Naive thymus-derived CD8-positive, alpha-beta T cell (primary cell): ENCODE data around the gene ARL14EPL. TPM values are rescaled to one million over a fixed set of nuclear protein-coding genes. Genes with fewer than 3 reads are reported as not detected.
"Not testable (repeated sequence)": the region's sequence is repeated elsewhere in the genome, so short reads cannot be mapped to it uniquely, and the experiment has no call there.

ENCODE experiments used
- ATAC-seq, 2 donors: fragments of 150-1000 bp; cut with Tn5 transposase in 1 of 2; sonication (Bioruptor Pico), chemical (Tn5 transposase) in 1 of 2; 1 replicate in 1 of 2; 2 replicates in 1 of 2; pipeline ENCODE4 v1.10.0; 2021; ENCODE audit warnings: mild to moderate bottlenecking in 2 of 2, moderate library complexity in 2 of 2
- POLR2A ChIA-PET: fragments of 350-600 bp; sonication (Branson Sonifier 250); formaldehyde crosslinking; loops from one replicate; lab custom pipeline; 2021; ENCODE audit warnings: antibody characterized with exemption; lab: Charles Lee
- DNase-seq, 10 donors: peaks; one replicate each; pipeline versions ENCODE4 v3.0.0 to v3.0.0-alpha.2; 2020 to 2022
- H3K27ac Mint-ChIP-seq, 10 donors: one replicate each; pipeline ENCODE4 v1.8.0; 2020 to 2022; ENCODE audit warnings: mild to moderate bottlenecking in 10 of 10, mixed read lengths in 10 of 10, moderate library complexity in 4 of 10, inconsistent platforms in 1 of 10
- H3K27me3 Mint-ChIP-seq, 5 donors: one replicate each; pipeline ENCODE4 v1.8.0; 2021 to 2022; ENCODE audit warnings: mixed read lengths in 5 of 5
- H3K36me3 Mint-ChIP-seq, 3 donors: one replicate each; pipeline ENCODE4 v1.8.0; 2020 to 2022; ENCODE audit warnings: mixed read lengths in 3 of 3, mild to moderate bottlenecking in 2 of 3, inconsistent platforms in 1 of 3
- H3K4me1 Mint-ChIP-seq, 4 donors: one replicate each; pipeline ENCODE4 v1.8.0; 2021 to 2022; ENCODE audit warnings: mixed read lengths in 4 of 4
- H3K4me3 Mint-ChIP-seq, 10 donors: one replicate each; pipeline ENCODE4 v1.8.0; 2020 to 2022; ENCODE audit warnings: mild to moderate bottlenecking in 10 of 10, mixed read lengths in 10 of 10, moderate library complexity in 6 of 10, inconsistent platforms in 1 of 10
- H3K9me3 Mint-ChIP-seq, 9 donors: one replicate each; pipeline ENCODE4 v1.8.0; 2020 to 2022; ENCODE audit warnings: mixed read lengths in 9 of 9, mild to moderate bottlenecking in 3 of 9, inconsistent platforms in 1 of 9, moderate library complexity in 1 of 9
- polyA plus RNA-seq, 3 donors: library from polyadenylated mRNA; unstranded; fragments of 300-500 nt; fragmentation: Illumina TruSeq; gene quantifications; one replicate each; pipeline ENCODE4 v1.2.3, GENCODE V29; 2021
- total RNA-seq, 8 experiments: library from RNA in 2 of 8; stranded (reverse) in 2 of 8; gene quantifications; one replicate each; pipeline ENCODE4 v1.2.3 and lab custom pipeline; 2021 to 2026

ARL14EPL gene
- total and polyA plus RNA-seq, 5 experiments from 2014 or later = not detected

- ATAC-seq (no peak), DNase-seq (no peak)
- no peaks in the 10 kb centered on the region for H3K9me3 Mint-ChIP-seq
- no peak overlapping the region for H3K4me3 Mint-ChIP-seq
- POLR2A ChIA-PET = no interaction called here
- no peaks in the 10 kb centered on the region for H3K36me3 Mint-ChIP-seq
- H3K27me3 Mint-ChIP-seq = peaks cover 5 to 34% (median 21%) of the 10 kb centered on the region in 5 donors
- peaks cover 0 to 2% (median 0%) of the 10 kb centered on the region in 4 donors for H3K4me1 Mint-ChIP-seq
- no peak overlapping the region for H3K27ac Mint-ChIP-seq
These were observed 31.7 kb downstream of the ARL14EPL start for GRCh38 chr5:116063950-116064349.

- Mint-ChIP-seq H3K36me3 (no peaks in the 10 kb centered on the region), H3K27me3 (peaks cover 20 to 55% (median 25%) of the 10 kb centered on the region in 5 donors), H3K4me3 (no peak overlapping the region), H3K27ac (no peak overlapping the region), H3K4me1 (peaks cover 0 to 2% (median 0%) of the 10 kb centered on the region in 4 donors), H3K9me3 (no peaks in the 10 kb centered on the region)
- DNase-seq = peak in 6 of 10 donors; percentile 23 to 51 (median 48)
- POLR2A ChIA-PET = no interaction called here
- ATAC-seq = peak; percentile 53 to 62
These were observed 35.9 kb downstream of the ARL14EPL start for GRCh38 chr5:116068028-116068632.

GRCh38 chr5:116071211-116071610 lies 38.9 kb downstream of the ARL14EPL start:
- peaks cover 18 to 69% (median 27%) of the 10 kb centered on the region in 5 donors for H3K27me3 Mint-ChIP-seq
- H3K36me3 Mint-ChIP-seq = no peaks in the 10 kb centered on the region
- POLR2A ChIA-PET = no interaction called here
- H3K9me3 Mint-ChIP-seq = no peaks in the 10 kb centered on the region
- no peak for ATAC-seq
- H3K4me3 Mint-ChIP-seq = no peak overlapping the region
- H3K4me1 Mint-ChIP-seq = peaks cover 0 to 12% (median 2%) of the 10 kb centered on the region in 4 donors
- DNase-seq = no peak
- H3K27ac Mint-ChIP-seq = no peak overlapping the region

GRCh38 chr5:116075191-116075831 lies 43.0 kb downstream of the ARL14EPL start:
- peaks cover 0 to 1% (median 0%) of the 10 kb centered on the region in 3 donors for H3K36me3 Mint-ChIP-seq
- ATAC-seq = no peak
- no peak overlapping the region for H3K4me3 Mint-ChIP-seq
- peak overlapping the region in 1 of 10 donors; percentile 36 for H3K27ac Mint-ChIP-seq
- H3K9me3 Mint-ChIP-seq = peaks cover 0 to 2% (median 0%) of the 10 kb centered on the region in 9 donors
- POLR2A ChIA-PET = no interaction called here
- no peak for DNase-seq
- H3K4me1 Mint-ChIP-seq = peaks cover 0 to 24% (median 1%) of the 10 kb centered on the region in 4 donors
- H3K27me3 Mint-ChIP-seq = peaks cover 12 to 49% (median 13%) of the 10 kb centered on the region in 5 donors

- POLR2A ChIA-PET = interaction anchor here (1.0 kb wide), 1 partner anchor 8 kb away, joined by 3 read pairs; the partner anchor contains the start of gene COMMD10
- peak overlapping the region in 1 of 10 donors; percentile 31 for H3K4me3 Mint-ChIP-seq
- ATAC-seq = peak in 1 of 2 donors; percentile 58
- peaks cover 8 to 45% (median 12%) of the 10 kb centered on the region in 5 donors for H3K27me3 Mint-ChIP-seq
- peaks cover 0 to 2% (median 0%) of the 10 kb centered on the region in 9 donors for H3K9me3 Mint-ChIP-seq
- peaks cover 0 to 2% (median 1%) of the 10 kb centered on the region in 3 donors for H3K36me3 Mint-ChIP-seq
- peaks cover 2 to 25% (median 5%) of the 10 kb centered on the region in 4 donors for H3K4me1 Mint-ChIP-seq
- no peak for DNase-seq
- peak overlapping the region in 1 of 10 donors; percentile 28 for H3K27ac Mint-ChIP-seq
These were observed 44.2 kb downstream of the ARL14EPL start for GRCh38 chr5:116076496-116076895.

- POLR2A ChIA-PET = no interaction called here
- Mint-ChIP-seq H3K4me3 (no peak overlapping the region), H3K4me1 (peaks cover 8 to 42% (median 17%) of the 10 kb centered on the region in 4 donors), H3K36me3 (peaks cover 0 to 2% (median 1%) of the 10 kb centered on the region in 3 donors), H3K9me3 (peaks cover 0 to 2% (median 0%) of the 10 kb centered on the region in 9 donors), H3K27me3 (peaks cover 4 to 28% (median 7%) of the 10 kb centered on the region in 5 donors), H3K27ac (no peak overlapping the region)
- ATAC-seq (no peak), DNase-seq (no peak)
These were observed 45.9 kb downstream of the ARL14EPL start for GRCh38 chr5:116078199-116078598.

GRCh38 chr5:116084287-116084691 lies 52.0 kb downstream of the ARL14EPL start:
- DNase-seq = peak in 8 of 10 donors; percentile 11 to 72 (median 30)
- POLR2A ChIA-PET = interaction anchor here (0.6 to 2.3 kb wide), 7 partner anchors 8 to 821 kb away, joined by 3 to 22 read pairs (median 4); partner anchors contain the start of genes AP3S1, ATG12, CCDC112 and FEM1C
- Mint-ChIP-seq H3K9me3 (no peaks in the 10 kb centered on the region), H3K27ac (peak overlapping the region; percentile 93 to 99 (median 98)), H3K27me3 (peaks cover 0 to 2% (median 0%) of the 10 kb centered on the region in 5 donors), H3K4me1 (peaks cover 21 to 54% (median 52%) of the 10 kb centered on the region in 4 donors), H3K4me3 (peak overlapping the region; percentile 87 to 98 (median 94)), H3K36me3 (peaks cover 0 to 19% (median 12%) of the 10 kb centered on the region in 3 donors)
- ATAC-seq = peak; percentile 13 to 20

- Mint-ChIP-seq H3K27ac (peak within 1 kb of the TSS; percentile 93 to 99 (median 98)), H3K4me3 (peak within 1 kb of the TSS; percentile 87 to 98 (median 94)), H3K4me1 (peaks cover 24 to 55% (median 53%) of the 10 kb centered on the region in 4 donors), H3K9me3 (no peaks in the 10 kb centered on the region), H3K27me3 (peaks cover 0 to 2% (median 0%) of the 10 kb centered on the region in 5 donors), H3K36me3 (peaks cover 0 to 27% (median 10%) of the 10 kb centered on the region in 3 donors)
- POLR2A ChIA-PET = interaction anchor here (0.6 to 2.3 kb wide), 8 partner anchors 9 to 822 kb away, joined by 3 to 22 read pairs (median 4); partner anchors contain the start of genes AP3S1, ATG12, CCDC112 and FEM1C
- ATAC-seq (peak; percentile 95), DNase-seq (peak; percentile 71 to 93 (median 90))
These were observed 52.8 kb downstream of the ARL14EPL start, which contains the start of gene COMMD10 for GRCh38 chr5:116084871-116085715. Gene COMMD10, plus strand, starts transcription at chr5:116085025.

- ATAC-seq, POLR2A ChIA-PET, DNase-seq, H3K9me3 Mint-ChIP-seq, H3K27me3 Mint-ChIP-seq: not testable (repeated sequence)
- peaks cover 0 to 37% (median 14%) of the 10 kb centered on the region in 3 donors for H3K36me3 Mint-ChIP-seq
- H3K27ac Mint-ChIP-seq = peak overlapping the region; percentile 52 to 99 (median 98)
- peaks cover 22 to 54% (median 51%) of the 10 kb centered on the region in 4 donors for H3K4me1 Mint-ChIP-seq
- peak overlapping the region; percentile 62 to 97 (median 87) for H3K4me3 Mint-ChIP-seq
These were observed 54.0 kb downstream of the ARL14EPL start for GRCh38 chr5:116086309-116086708.

- POLR2A ChIA-PET = no interaction called here
- ATAC-seq (no peak), DNase-seq (peak in 1 of 10 donors; percentile 11)
- peak overlapping the region in 2 of 10 donors; percentile 20 to 68 for H3K27ac Mint-ChIP-seq
- no peaks in the 10 kb centered on the region for H3K9me3 Mint-ChIP-seq
- H3K4me3 Mint-ChIP-seq = peak overlapping the region in 1 of 10 donors; percentile 5
- peaks cover 18 to 40% (median 35%) of the 10 kb centered on the region in 4 donors for H3K4me1 Mint-ChIP-seq
- H3K36me3 Mint-ChIP-seq = peaks cover 4 to 52% (median 26%) of the 10 kb centered on the region in 3 donors
- H3K27me3 Mint-ChIP-seq = peaks cover 0 to 2% (median 0%) of the 10 kb centered on the region in 5 donors
These were observed 55.8 kb downstream of the ARL14EPL start for GRCh38 chr5:116088062-116088461.

- POLR2A ChIA-PET = no interaction called here
- Mint-ChIP-seq H3K4me3 (no peak overlapping the region), H3K9me3 (no peaks in the 10 kb centered on the region), H3K27ac (no peak overlapping the region), H3K4me1 (peaks cover 14 to 31% (median 23%) of the 10 kb centered on the region in 4 donors), H3K36me3 (peaks cover 7 to 70% (median 36%) of the 10 kb centered on the region in 3 donors), H3K27me3 (no peaks in the 10 kb centered on the region)
- DNase-seq = no peak
- ATAC-seq = no peak
These were observed 58.0 kb downstream of the ARL14EPL start for GRCh38 chr5:116090302-116090701.

GRCh38 chr5:116091416-116091815 lies 59.1 kb downstream of the ARL14EPL start:
- H3K4me1 Mint-ChIP-seq = peaks cover 10 to 21% (median 14%) of the 10 kb centered on the region in 4 donors
- no peak for DNase-seq
- POLR2A ChIA-PET = no interaction called here
- H3K4me3 Mint-ChIP-seq = no peak overlapping the region
- ATAC-seq = no peak
- no peak overlapping the region for H3K27ac Mint-ChIP-seq
- H3K9me3 Mint-ChIP-seq = no peaks in the 10 kb centered on the region
- no peaks in the 10 kb centered on the region for H3K27me3 Mint-ChIP-seq
- H3K36me3 Mint-ChIP-seq = peaks cover 7 to 80% (median 44%) of the 10 kb centered on the region in 3 donors
